ENCODE results near the gene GREM2.

DNA sequence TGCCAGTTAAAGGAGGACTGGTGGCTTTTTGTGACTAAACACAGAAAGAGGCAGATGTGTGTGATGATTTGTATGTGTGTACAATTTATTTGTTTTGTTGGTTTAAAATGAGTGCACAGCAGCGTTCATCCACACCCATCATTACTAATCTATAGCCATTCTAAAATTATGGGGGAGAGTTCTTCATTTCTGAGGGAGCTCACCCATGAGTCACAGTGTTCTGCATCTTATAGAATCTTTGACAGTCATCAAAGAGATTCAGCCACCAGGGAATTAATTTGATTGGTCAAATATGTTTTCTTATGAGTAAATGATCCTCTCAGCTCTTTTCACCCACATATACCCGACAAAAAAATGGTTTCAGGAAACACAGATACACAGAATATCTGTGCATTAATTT, 147.9 kb downstream of the GREM2 start:
- no peak for TF ChIP-seq POLR2A (IDR thresholded peaks at IDR 0.05; ENCODE audit: low read depth, low read length)
- TF ChIP-seq EZH2 (IDR thresholded peaks at IDR 0.05; ENCODE audit: borderline replicate concordance, low read depth, low read length, severe bottlenecking): no peak
- TF ChIP-seq, protein P1, sequence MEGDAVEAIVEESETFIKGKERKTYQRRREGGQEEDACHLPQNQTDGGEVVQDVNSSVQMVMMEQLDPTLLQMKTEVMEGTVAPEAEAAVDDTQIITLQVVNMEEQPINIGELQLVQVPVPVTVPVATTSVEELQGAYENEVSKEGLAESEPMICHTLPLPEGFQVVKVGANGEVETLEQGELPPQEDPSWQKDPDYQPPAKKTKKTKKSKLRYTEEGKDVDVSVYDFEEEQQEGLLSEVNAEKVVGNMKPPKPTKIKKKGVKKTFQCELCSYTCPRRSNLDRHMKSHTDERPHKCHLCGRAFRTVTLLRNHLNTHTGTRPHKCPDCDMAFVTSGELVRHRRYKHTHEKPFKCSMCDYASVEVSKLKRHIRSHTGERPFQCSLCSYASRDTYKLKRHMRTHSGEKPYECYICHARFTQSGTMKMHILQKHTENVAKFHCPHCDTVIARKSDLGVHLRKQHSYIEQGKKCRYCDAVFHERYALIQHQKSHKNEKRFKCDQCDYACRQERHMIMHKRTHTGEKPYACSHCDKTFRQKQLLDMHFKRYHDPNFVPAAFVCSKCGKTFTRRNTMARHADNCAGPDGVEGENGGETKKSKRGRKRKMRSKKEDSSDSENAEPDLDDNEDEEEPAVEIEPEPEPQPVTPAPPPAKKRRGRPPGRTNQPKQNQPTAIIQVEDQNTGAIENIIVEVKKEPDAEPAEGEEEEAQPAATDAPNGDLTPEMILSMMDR (IDR thresholded peaks at IDR 0.05; ENCODE audit: extremely low read depth in 1 of 2, insufficient read depth in 1 of 2, low read depth in 1 of 2, low read length in 2 of 2): no peak
- no peak for TF ChIP-seq FOS (IDR thresholded peaks at IDR 0.05; ENCODE audit: borderline replicate concordance, insufficient read depth, low read length)
- TF ChIP-seq, protein P2, sequence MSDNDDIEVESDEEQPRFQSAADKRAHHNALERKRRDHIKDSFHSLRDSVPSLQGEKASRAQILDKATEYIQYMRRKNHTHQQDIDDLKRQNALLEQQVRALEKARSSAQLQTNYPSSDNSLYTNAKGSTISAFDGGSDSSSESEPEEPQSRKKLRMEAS (IDR thresholded peaks at IDR 0.05; ENCODE audit: insufficient read depth, insufficient read length): no peak
- no peak for TF ChIP-seq JUN (IDR thresholded peaks at IDR 0.05; ENCODE audit: borderline replicate concordance, insufficient read depth, insufficient read length, low read depth)
- TF ChIP-seq GATA2 (IDR thresholded peaks at IDR 0.05; ENCODE audit: insufficient read depth, insufficient read length, low read depth, low read length): no peak
